Caco-2 (cell line): ENCODE data around the gene PCSK5. TPM values are rescaled to one million over a fixed set of nuclear protein-coding genes. Genes with fewer than 3 reads are reported as not detected.

ENCODE experiments used
- BruUV-seq: library from RNA; stranded (reverse); fragments of 400-500 nt; replicated peaks from 2 replicates; lab custom pipeline; 2021; lab: Mats Ljungman, UMichigan
- CTCF ChIA-PET: fragments of 300-600 bp; sonication (Branson Sonifier 250); formaldehyde crosslinking; loops from one replicate; lab custom pipeline; 2022; ENCODE audit warnings: antibody characterized with exemption; lab: Charles Lee
- POLR2A ChIA-PET: fragments of 300-600 bp; sonication (Branson Sonifier 250); formaldehyde crosslinking; loops from one replicate; lab custom pipeline; 2022; ENCODE audit warnings: antibody characterized with exemption; lab: Charles Lee
- DNase-seq, 2 experiments: peaks; one replicate each; pipeline versions ENCODE4 v3.0.0 to v3.0.0-alpha.2; 2020 to 2022
- H3K27me3 ChIP-seq: replicated peaks from 2 replicates; pipeline ENCODE4 v1.6.0; 2011; ENCODE audit warnings: low read length; ENCODE audit not compliant: control insufficient read depth, insufficient read depth
- H3K36me3 ChIP-seq: 2 replicates; pipeline ENCODE4 v1.5.1; 2011; ENCODE audit warnings: low read length; ENCODE audit not compliant: control insufficient read depth, insufficient read depth
- H3K4me1 ChIP-seq: fragments of 250-450 bp; sonication (Bioruptor Pico); 2 replicates; pipeline ENCODE4 v1.5.1; 2020; ENCODE audit warnings: mild to moderate bottlenecking
- H3K4me3 ChIP-seq: 2 replicates; pipeline ENCODE4 v1.5.1; 2011; ENCODE audit warnings: low read depth, mild to moderate bottlenecking, control low read depth, low read length
- H3K9me3 ChIP-seq: fragments of 250-450 bp; sonication (Bioruptor Pico); 2 replicates; pipeline ENCODE4 v1.5.1; 2020; ENCODE audit warnings: mild to moderate bottlenecking, moderate library complexity
- H3K27ac Mint-ChIP-seq: one replicate; pipeline ENCODE4 v1.8.0; 2022; ENCODE audit warnings: mixed read lengths; ENCODE audit not compliant: unreplicated experiment
- H3K27me3 Mint-ChIP-seq: one replicate; pipeline ENCODE4 v1.8.0; 2022; ENCODE audit warnings: mixed read lengths; ENCODE audit not compliant: insufficient read depth, unreplicated experiment
- H3K36me3 Mint-ChIP-seq: one replicate; pipeline ENCODE4 v1.8.0; 2022; ENCODE audit warnings: mild to moderate bottlenecking, mixed read lengths; ENCODE audit not compliant: insufficient read depth, unreplicated experiment
- H3K4me1 Mint-ChIP-seq: one replicate; pipeline ENCODE4 v1.8.0; 2022; ENCODE audit warnings: low read depth, mixed read lengths; ENCODE audit not compliant: unreplicated experiment
- H3K4me3 Mint-ChIP-seq: one replicate; pipeline ENCODE4 v1.8.0; 2022; ENCODE audit warnings: mild to moderate bottlenecking, moderate library complexity, mixed read lengths; ENCODE audit not compliant: unreplicated experiment
- H3K9me3 Mint-ChIP-seq: one replicate; pipeline ENCODE4 v1.8.0; 2022; ENCODE audit warnings: mixed read lengths; ENCODE audit not compliant: unreplicated experiment
- intact Hi-C: fragments of 100-400 bp; cut with micrococcal nuclease; formaldehyde crosslinking; loops from one replicate; pipeline ENCODE4 v1.10.0; 2022; ENCODE audit not compliant: unreplicated experiment
- total RNA-seq: library from RNA; stranded (reverse); gene quantifications from 2 replicates; pipeline ENCODE4 v1.2.3, GENCODE V29; 2022
- TF ChIP-seq, protein P1 (sequence below), 2 experiments: fragments of 200-600 bp in 1 of 2; IDR thresholded peaks; 1 replicate in 1 of 2; 2 replicates in 1 of 2; pipeline versions ENCODE4 v1.5.1 to v1.8.0; 2011 to 2022; ENCODE audit warnings: antibody characterized with exemption in 1 of 2, control low read depth in 1 of 2, inconsistent platforms in 1 of 2, low read depth in 1 of 2, low read length in 1 of 2, mild to moderate bottlenecking in 1 of 2, moderate library complexity in 1 of 2; ENCODE audit not compliant: insufficient read depth in 1 of 2, severe bottlenecking in 1 of 2, unreplicated experiment in 1 of 2

The PCSK5 gene
- total RNA-seq, 1 experiment from 2014 or later, result 10.9 TPM

DNA sequence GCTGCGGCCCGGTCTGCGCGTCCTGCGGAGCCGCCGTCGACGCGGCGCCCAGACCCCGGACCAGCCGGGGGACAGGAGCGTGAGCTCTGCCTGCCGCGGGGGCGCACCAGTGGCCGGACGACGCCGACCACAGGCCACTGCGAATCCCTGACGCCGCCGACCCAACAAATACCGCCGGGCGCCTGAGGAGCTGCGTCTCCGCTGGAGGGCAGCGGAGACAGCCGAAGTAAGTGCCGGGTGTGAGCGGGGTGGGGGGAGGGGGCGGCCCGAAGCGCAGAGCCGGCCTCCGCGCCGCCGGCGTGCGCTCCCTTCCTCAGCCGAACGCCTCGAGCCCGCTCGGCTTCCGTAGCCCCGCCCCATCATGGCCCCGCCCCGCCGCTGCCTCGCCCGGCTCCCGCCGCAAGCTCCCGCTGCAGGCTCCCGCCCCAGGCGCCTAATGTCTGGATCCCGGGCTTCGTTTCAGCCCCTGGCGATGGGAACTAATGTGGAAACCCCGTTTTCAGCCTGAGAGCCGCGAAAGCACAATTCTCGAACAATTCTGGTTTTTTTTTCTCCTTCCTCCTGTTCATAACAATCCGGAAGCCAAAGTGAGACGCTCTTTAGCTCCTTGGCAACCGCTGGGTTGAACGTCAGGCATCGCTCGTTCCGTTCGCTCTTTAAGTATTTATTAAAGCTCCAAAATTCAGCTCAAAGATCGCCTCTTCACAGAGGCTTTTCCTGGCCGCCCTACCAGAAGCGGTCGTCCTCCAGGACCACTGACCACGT, 503.9 kb downstream of the PCSK5 start, which contains the start of gene RFK:
TSS of gene RFK (minus strand) at position 232 of the 765 bp plus-strand sequence. CDS start 255 bp downstream, outside the sequence.
- peak; percentile 71 to 78 for DNase-seq
- ChIA-PET POLR2A (interaction anchor here (0.6 to 1.1 kb wide), 4 partner anchors 182 to 1562 kb away, joined by 3 read pairs; no protein-coding TSS in a partner anchor), CTCF (interaction anchor here (0.6 to 1.4 kb wide), 4 partner anchors 34 to 1266 kb away, joined by 3 to 5 read pairs (median 4); no protein-coding TSS in a partner anchor)
- Mint-ChIP-seq H3K36me3 (peaks cover 7% of the 10 kb centered on the region), H3K9me3 (no peaks in the 10 kb centered on the region), H3K4me3 (peak within 1 kb of the TSS; percentile 92), H3K27ac (peak within 1 kb of the TSS; percentile 95), H3K27me3 (no peaks in the 10 kb centered on the region), H3K4me1 (no peaks in the 10 kb centered on the region)
- Histone ChIP-seq H3K4me1 (no peaks in the 10 kb centered on the region), H3K9me3 (no peaks in the 10 kb centered on the region), H3K27me3 (no peaks in the 10 kb centered on the region), H3K4me3 (peak within 1 kb of the TSS; percentile 54), H3K36me3 (no peaks in the 10 kb centered on the region)
- TF ChIP-seq, protein P1, sequence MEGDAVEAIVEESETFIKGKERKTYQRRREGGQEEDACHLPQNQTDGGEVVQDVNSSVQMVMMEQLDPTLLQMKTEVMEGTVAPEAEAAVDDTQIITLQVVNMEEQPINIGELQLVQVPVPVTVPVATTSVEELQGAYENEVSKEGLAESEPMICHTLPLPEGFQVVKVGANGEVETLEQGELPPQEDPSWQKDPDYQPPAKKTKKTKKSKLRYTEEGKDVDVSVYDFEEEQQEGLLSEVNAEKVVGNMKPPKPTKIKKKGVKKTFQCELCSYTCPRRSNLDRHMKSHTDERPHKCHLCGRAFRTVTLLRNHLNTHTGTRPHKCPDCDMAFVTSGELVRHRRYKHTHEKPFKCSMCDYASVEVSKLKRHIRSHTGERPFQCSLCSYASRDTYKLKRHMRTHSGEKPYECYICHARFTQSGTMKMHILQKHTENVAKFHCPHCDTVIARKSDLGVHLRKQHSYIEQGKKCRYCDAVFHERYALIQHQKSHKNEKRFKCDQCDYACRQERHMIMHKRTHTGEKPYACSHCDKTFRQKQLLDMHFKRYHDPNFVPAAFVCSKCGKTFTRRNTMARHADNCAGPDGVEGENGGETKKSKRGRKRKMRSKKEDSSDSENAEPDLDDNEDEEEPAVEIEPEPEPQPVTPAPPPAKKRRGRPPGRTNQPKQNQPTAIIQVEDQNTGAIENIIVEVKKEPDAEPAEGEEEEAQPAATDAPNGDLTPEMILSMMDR (IDR thresholded peaks at IDR 0.05; ENCODE audit: insufficient read depth in 1 of 2, low read depth in 1 of 2, low read length in 1 of 2, severe bottlenecking in 1 of 2, unreplicated experiment in 1 of 2), result peak in 1 of 2 experiments; percentile 17
- no TSS peak for BruUV-seq
- intact Hi-C loops, result no loop called here

DNA sequence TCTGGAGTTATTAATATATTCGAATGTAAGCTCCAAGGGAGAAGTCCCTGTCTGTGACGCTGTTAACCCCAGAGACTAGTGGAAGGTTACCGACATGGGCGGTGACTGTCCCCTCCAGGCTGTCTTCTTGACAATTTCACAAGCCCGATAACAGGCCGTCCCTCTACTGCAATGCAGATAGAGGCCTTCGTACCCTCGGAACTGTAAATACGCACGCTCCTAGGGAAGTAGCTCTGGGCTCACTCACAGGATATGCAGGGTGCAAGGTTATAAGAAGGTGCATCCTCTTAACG, 504.4 kb downstream of the PCSK5 start:
- Mint-ChIP-seq H3K27ac (peak overlapping the region; percentile 95), H3K4me3 (peak overlapping the region; percentile 92), H3K36me3 (peaks cover 7% of the 10 kb centered on the region), H3K27me3 (no peaks in the 10 kb centered on the region), H3K9me3 (no peaks in the 10 kb centered on the region), H3K4me1 (no peaks in the 10 kb centered on the region)
- no peaks in the 10 kb centered on the region for H3K36me3 ChIP-seq
- BruUV-seq, result TSS peak; percentile 66
- ChIA-PET CTCF (interaction anchor here (0.6 to 1.4 kb wide), 3 partner anchors 35 to 264 kb away, joined by 4 to 5 read pairs (median 5); no protein-coding TSS in a partner anchor), POLR2A (interaction anchor here (0.6 to 0.8 kb wide), 2 partner anchors 1366 to 1562 kb away, joined by 3 read pairs; no protein-coding TSS in a partner anchor)
- no peaks in the 10 kb centered on the region for H3K9me3 ChIP-seq
- no peaks in the 10 kb centered on the region for H3K27me3 ChIP-seq
- peak overlapping the region; percentile 38 for H3K4me3 ChIP-seq
- peak; percentile 49 to 68 for DNase-seq
- no peaks in the 10 kb centered on the region for H3K4me1 ChIP-seq
- intact Hi-C loops, result no loop called here
- TF ChIP-seq, protein P1 (IDR thresholded peaks at IDR 0.05; ENCODE audit: insufficient read depth in 1 of 2, low read depth in 1 of 2, low read length in 1 of 2, severe bottlenecking in 1 of 2, unreplicated experiment in 1 of 2), result no peak

DNA sequence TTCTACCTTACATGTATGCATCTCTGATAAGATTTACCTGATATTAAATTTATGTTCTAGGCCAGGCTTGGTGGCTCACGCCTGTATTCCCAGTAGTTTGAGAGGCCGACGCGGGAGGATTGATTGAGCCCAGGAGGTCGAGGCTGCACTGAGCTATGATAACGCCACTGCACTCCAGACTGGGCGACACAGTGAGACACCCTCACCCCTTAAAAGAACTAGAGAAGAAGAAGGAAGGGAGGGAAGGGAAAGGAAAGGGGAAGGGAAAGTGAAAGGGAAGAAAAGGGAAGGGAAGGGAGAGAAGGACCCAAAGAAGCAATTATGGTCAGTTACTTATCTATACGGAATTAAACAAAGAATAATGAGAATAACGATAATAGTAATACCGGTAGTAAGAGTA, 504.9 kb downstream of the PCSK5 start:
- Mint-ChIP-seq H3K27ac (peak overlapping the region; percentile 95), H3K4me3 (peak overlapping the region; percentile 92), H3K27me3 (no peaks in the 10 kb centered on the region), H3K9me3 (no peaks in the 10 kb centered on the region), H3K36me3 (peaks cover 7% of the 10 kb centered on the region), H3K4me1 (no peaks in the 10 kb centered on the region)
- ChIA-PET CTCF (interaction anchor here (0.7 to 1.0 kb wide), 2 partner anchors 35 to 368 kb away, joined by 4 to 7 read pairs; no protein-coding TSS in a partner anchor), POLR2A (no interaction called here)
- H3K4me1 ChIP-seq, result no peaks in the 10 kb centered on the region
- intact Hi-C loops, result no loop called here
- no peaks in the 10 kb centered on the region for H3K36me3 ChIP-seq
- BruUV-seq, result no TSS peak
- DNase-seq, result no peak
- H3K4me3 ChIP-seq, result peak overlapping the region; percentile 38
- H3K27me3 ChIP-seq, result no peaks in the 10 kb centered on the region
- H3K9me3 ChIP-seq, result no peaks in the 10 kb centered on the region
- TF ChIP-seq, protein P1 (IDR thresholded peaks at IDR 0.05; ENCODE audit: insufficient read depth in 1 of 2, low read depth in 1 of 2, low read length in 1 of 2, severe bottlenecking in 1 of 2, unreplicated experiment in 1 of 2), result no peak
